ENCODE measurements around the gene RNFT2.
A peak's percentile ranks its signal among the peaks of the same experiment; 100 is the strongest.

The RNFT2 gene

GRCh38 chr12:116880817-116881324, 142.8 kb downstream of the RNFT2 start:
- no peaks in the 10 kb centered on the region for H3K9me3 ChIP-seq (ENCODE audit: control insufficient read depth, insufficient read depth, low read depth, low read length)
- peak overlapping the region; percentile 84; the same call in 1 of the 2 replicates for H3K27ac ChIP-seq (ENCODE audit: extremely low read depth, low read depth, low read length)
- CTCF ChIA-PET, result interaction anchor here (0.6 to 2.7 kb wide), 4 partner anchors 18 to 219 kb away, joined by 3 to 31 read pairs (median 4); no protein-coding TSS in a partner anchor
- peaks cover 10% of the 10 kb centered on the region for H3K4me1 ChIP-seq (ENCODE audit: control insufficient read depth, insufficient read depth, low read length)
- TF ChIP-seq ZFP41 (tag by site-specific recombination; IDR thresholded peaks at IDR 0.05; ENCODE audit: borderline replicate concordance) (no peak), ZNF692 (tag by site-specific recombination; IDR thresholded peaks at IDR 0.05) (peak; percentile 40; the same call in 1 of the 2 replicates), ZBTB20 (tag by site-specific recombination; IDR thresholded peaks at IDR 0.05) (peak; percentile 64; the same call in 1 of the 2 replicates), ZEB2 (tag by site-specific recombination; IDR thresholded peaks at IDR 0.05) (0 out of 2 replicates have a peak, but pooled peaks have one; percentile 16), SCRT2 (tag by site-specific recombination; IDR thresholded peaks at IDR 0.05) (peak; percentile 99), ZNF501 (tag by site-specific recombination; IDR thresholded peaks at IDR 0.05) (peak; percentile 9; the same call in 1 of the 2 replicates), PRDM1 (tag by site-specific recombination; IDR thresholded peaks at IDR 0.05) (peak; percentile 67), ZNF513 (tag by site-specific recombination; IDR thresholded peaks at IDR 0.05) (no peak), ZBTB6 (tag by site-specific recombination; IDR thresholded peaks at IDR 0.05) (peak; percentile 27; the same call in 1 of the 2 replicates), ZFP69B (tag by site-specific recombination; IDR thresholded peaks at IDR 0.05) (0 out of 2 replicates have a peak, but pooled peaks have one; percentile 3), HOXC10 (CRISPR knock-in tag; IDR thresholded peaks at IDR 0.05) (no peak), ZFP37 (tag by site-specific recombination; IDR thresholded peaks at IDR 0.05) (0 out of 2 replicates have a peak, but pooled peaks have one; percentile 14), ZBTB26 (tag by site-specific recombination; optimal IDR thresholded peaks at IDR 0.05) (peak; percentile 91), ZNF175 (tag by site-specific recombination; IDR thresholded peaks at IDR 0.05) (no peak), KLF9 (tag by site-specific recombination; IDR thresholded peaks at IDR 0.05; ENCODE audit: low read depth) (0 out of 2 replicates have a peak, but pooled peaks have one; percentile 19), ZBTB11 (tag by site-specific recombination; conservative IDR thresholded peaks at IDR 0.05; ENCODE audit: low read depth) (peak; percentile 31; the same call in 1 of the 2 replicates), ZBTB8A (tag by site-specific recombination; IDR thresholded peaks at IDR 0.05) (peak; percentile 82), ZNF596 (tag by site-specific recombination; IDR thresholded peaks at IDR 0.05) (peak; percentile 59; the same call in 1 of the 2 replicates), SCRT1 (tag by site-specific recombination; IDR thresholded peaks at IDR 0.05; ENCODE audit: borderline replicate concordance) (peak; percentile 92), ZIC2 (tag by site-specific recombination; IDR thresholded peaks at IDR 0.05) (peak; percentile 55; the same call in 1 of the 2 replicates), ZNF48 (tag by site-specific recombination; IDR thresholded peaks at IDR 0.05) (no peak)
- no peaks in the 10 kb centered on the region; a peak in 1 of 3 replicates for H3K36me3 ChIP-seq (ENCODE audit: control insufficient read depth in 2 of 2, insufficient read depth in 1 of 2, low read length in 2 of 2)
- POLR2A ChIA-PET, result interaction anchor here (0.6 to 1.7 kb wide), 5 partner anchors 18 to 165 kb away, joined by 3 to 7 read pairs (median 3); partner anchors contain the start of genes RNFT2 and SPRING1
- peak overlapping the region; percentile 49 for H3K4me3 ChIP-seq (ENCODE audit: low read depth, low read length)
